PC-3 (cell line): ENCODE data around the gene CCR5AS.

Experiments used
- ATAC-seq: fragments of 200-7000 bp; cut with Tn5 transposase; 2 replicates; pipeline ENCODE4 v1.9.1; 2020; ENCODE audit warnings: mild to moderate bottlenecking, moderate library complexity
- BruUV-seq: library from RNA; stranded (reverse); fragments of 400-500 nt; replicated peaks from 2 replicates; lab custom pipeline; 2021; lab: Mats Ljungman, UMichigan
- CTCF ChIA-PET: fragments of 300-600 bp; sonication (Branson Sonifier 250); formaldehyde crosslinking; loops from one replicate; lab custom pipeline; 2022; ENCODE audit warnings: antibody characterized with exemption; lab: Charles Lee
- POLR2A ChIA-PET: fragments of 300-600 bp; sonication (Branson Sonifier 250); formaldehyde crosslinking; loops from one replicate; lab custom pipeline; 2022; ENCODE audit warnings: antibody characterized with exemption; ENCODE audit not compliant: unreplicated experiment; lab: Charles Lee
- DNase-seq: peaks from one replicate; pipeline ENCODE4 v3.0.0-alpha.2; 2015
- H2AFZ ChIP-seq: fragments of 300-600 bp; sonication (generic); 2 replicates; pipeline ENCODE4 v1.6.0; 2016; ENCODE audit warnings: antibody characterized with exemption, low read length
- H3F3A ChIP-seq: fragments of 300-600 bp; sonication (generic); one replicate; pipeline ENCODE4 v1.6.0; 2017; ENCODE audit warnings: antibody characterized with exemption, low read length, control low read depth, mild to moderate bottlenecking; ENCODE audit not compliant: unreplicated experiment
- H3K27ac ChIP-seq: fragments of 300-600 bp; sonication (generic); 2 replicates; pipeline ENCODE4 v1.5.1; 2016; ENCODE audit warnings: mild to moderate bottlenecking, low read length
- H3K27me3 ChIP-seq: fragments of 300-600 bp; sonication (generic); 2 replicates; pipeline ENCODE4 v1.6.1; 2016; ENCODE audit warnings: low read length, mixed read lengths
- H3K36me3 ChIP-seq: fragments of 300-600 bp; sonication (generic); 2 replicates; pipeline ENCODE4 v1.6.1; 2016; ENCODE audit warnings: low read depth, mixed run types, low read length, mixed read lengths
- H3K4me1 ChIP-seq: fragments of 300-600 bp; sonication (generic); 2 replicates; pipeline ENCODE4 v1.5.1; 2016; ENCODE audit warnings: low read length; ENCODE audit not compliant: insufficient read depth
- H3K4me2 ChIP-seq: fragments of 300-600 bp; sonication (generic); 2 replicates; pipeline ENCODE4 v1.6.0; 2016; ENCODE audit warnings: low read length
- H3K4me3 ChIP-seq: fragments of 300-600 bp; sonication (generic); 2 replicates; pipeline ENCODE4 v1.5.1; 2016; ENCODE audit warnings: mild to moderate bottlenecking, low read length, mixed read lengths
- H3K79me2 ChIP-seq: fragments of 300-600 bp; sonication (generic); 2 replicates; pipeline ENCODE4 v1.6.1; 2017; ENCODE audit warnings: low read length, mixed read lengths
- H3K9ac ChIP-seq: fragments of 300-600 bp; sonication (generic); 2 replicates; pipeline ENCODE4 v1.6.0; 2016; ENCODE audit warnings: mild to moderate bottlenecking, low read length
- H3K9me2 ChIP-seq: fragments of 300-600 bp; sonication (generic); replicated peaks from 2 replicates; pipeline ENCODE4 v1.6.1; 2016; ENCODE audit warnings: mixed run types, low read length, mixed read lengths
- H3K9me3 ChIP-seq: fragments of 300-600 bp; sonication (generic); 2 replicates; pipeline ENCODE4 v1.6.1; 2016; ENCODE audit warnings: low read length, mixed read lengths
- H4K20me1 ChIP-seq: fragments of 300-600 bp; sonication (generic); 2 replicates; pipeline ENCODE4 v1.6.1; 2016; ENCODE audit warnings: low read length, mixed read lengths
- CTCF ChIP-seq: fragments of 300-600 bp; sonication (generic); conservative IDR thresholded peaks from 2 replicates; pipeline ENCODE4 v1.5.1; 2017; ENCODE audit warnings: antibody characterized with exemption, low read depth, mild to moderate bottlenecking, low read length
- EZH2phosphoT487 ChIP-seq: fragments of 300-600 bp; sonication (generic); IDR thresholded peaks from 2 replicates; pipeline ENCODE4 v1.6.1; 2018; ENCODE audit warnings: mild to moderate bottlenecking, antibody characterized with exemption, low read length, borderline replicate concordance
- intact Hi-C: fragments of 100-400 bp; cut with micrococcal nuclease; formaldehyde crosslinking; loops from 2 replicates; pipeline ENCODE4 v1.9.0; 2023

Gene CCR5AS

GRCh38 chr3:46374755-46375154 is 32.1 kb downstream of the CCR5AS start:
- H4K20me1 ChIP-seq, result no peaks in the 10 kb centered on the region
- H2AFZ ChIP-seq, result no peak overlapping the region
- ChIA-PET POLR2A (no interaction called here), CTCF (interaction anchor here (1.8 kb wide), 1 partner anchor 159 kb away, joined by 6 read pairs; no protein-coding TSS in a partner anchor)
- H3K9me2 ChIP-seq, result no peaks in the 10 kb centered on the region
- no peaks in the 10 kb centered on the region for H3F3A ChIP-seq
- no peaks in the 10 kb centered on the region for H3K9me3 ChIP-seq
- H3K27ac ChIP-seq, result no peak overlapping the region
- H3K79me2 ChIP-seq, result no peaks in the 10 kb centered on the region
- no peak for ATAC-seq
- TF ChIP-seq EZH2phosphoT487, result no peak
- TF ChIP-seq CTCF, result no peak
- intact Hi-C loops, result no loop called here
- H3K4me3 ChIP-seq, result no peak overlapping the region
- H3K36me3 ChIP-seq, result no peaks in the 10 kb centered on the region; the same call in 1 of the 2 replicates
- H3K9ac ChIP-seq, result no peak overlapping the region
- H3K4me2 ChIP-seq, result no peak overlapping the region
- DNase-seq, result no peak
- H3K27me3 ChIP-seq, result no peaks in the 10 kb centered on the region
- no TSS peak for BruUV-seq
- peaks cover 11% of the 10 kb centered on the region; the same call in 1 of the 2 replicates for H3K4me1 ChIP-seq

- no peaks in the 10 kb centered on the region; the same call in 1 of the 2 replicates for H3K36me3 ChIP-seq
- no peaks in the 10 kb centered on the region for H3F3A ChIP-seq
- H4K20me1 ChIP-seq, result no peaks in the 10 kb centered on the region
- no peak overlapping the region for H2AFZ ChIP-seq
- ATAC-seq (peak; percentile 68), DNase-seq (peak; percentile 73)
- H3K27me3 ChIP-seq, result no peaks in the 10 kb centered on the region
- H3K4me2 ChIP-seq, result no peak overlapping the region
- intact Hi-C loops, result loop anchor here (1.0 kb wide), 1 partner anchor 284 kb away; no protein-coding TSS in a partner anchor
- TF ChIP-seq EZH2phosphoT487 (no peak), CTCF (peak; percentile 86)
- ChIA-PET CTCF (interaction anchor here (0.7 to 1.8 kb wide), 8 partner anchors 14 to 307 kb away, joined by 3 to 8 read pairs (median 4); partner anchors contain the start of genes CCR5AS and CCRL2), POLR2A (interaction anchor here (0.6 kb wide), 2 partner anchors 167 to 1233 kb away, joined by 3 to 4 read pairs; no protein-coding TSS in a partner anchor)
- H3K4me1 ChIP-seq, result peaks cover 13% of the 10 kb centered on the region
- no peak overlapping the region for H3K9ac ChIP-seq
- H3K9me2 ChIP-seq, result no peaks in the 10 kb centered on the region
- no peaks in the 10 kb centered on the region for H3K9me3 ChIP-seq
- no peak overlapping the region for H3K4me3 ChIP-seq
- no peak overlapping the region for H3K27ac ChIP-seq
- H3K79me2 ChIP-seq, result no peaks in the 10 kb centered on the region
- no TSS peak for BruUV-seq
These were observed 34.1 kb downstream of the CCR5AS start for GRCh38 chr3:46372492-46373359.
